HG03520 (cell line): ENCODE results near the gene FBXO4.
"Not testable (repeated sequence)": the region's sequence is repeated elsewhere in the genome, so short reads cannot be mapped to it uniquely, and the experiment has no call there.

Source experiments
- ATAC-seq: cut with Tn5 transposase; IDR thresholded peaks from one replicate; pipeline ENCODE4 v1.9.1; 2021; ENCODE audit warnings: mild to moderate bottlenecking, moderate library complexity; ENCODE audit not compliant: unreplicated experiment

FBXO4 gene

DNA sequence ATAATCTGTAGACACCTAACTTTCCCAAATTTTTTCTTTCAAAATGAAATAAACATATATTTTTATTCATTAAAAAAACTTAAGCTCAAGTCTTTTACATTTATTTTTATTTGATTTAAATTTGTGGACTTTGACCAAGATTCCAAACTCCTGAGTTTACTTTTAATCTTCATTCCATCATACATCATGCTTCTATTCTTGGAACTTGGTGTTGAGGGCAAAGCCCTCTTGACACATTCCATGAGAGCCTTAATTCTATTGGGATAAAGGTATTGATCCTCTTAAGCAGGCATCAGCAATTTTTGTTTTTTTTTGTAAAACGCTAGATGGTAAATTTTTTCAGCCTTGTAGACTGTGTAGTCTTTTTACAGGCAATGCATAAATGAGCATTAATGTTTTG is 53.6 kb downstream of the FBXO4 start:
- ATAC-seq: no peak

DNA sequence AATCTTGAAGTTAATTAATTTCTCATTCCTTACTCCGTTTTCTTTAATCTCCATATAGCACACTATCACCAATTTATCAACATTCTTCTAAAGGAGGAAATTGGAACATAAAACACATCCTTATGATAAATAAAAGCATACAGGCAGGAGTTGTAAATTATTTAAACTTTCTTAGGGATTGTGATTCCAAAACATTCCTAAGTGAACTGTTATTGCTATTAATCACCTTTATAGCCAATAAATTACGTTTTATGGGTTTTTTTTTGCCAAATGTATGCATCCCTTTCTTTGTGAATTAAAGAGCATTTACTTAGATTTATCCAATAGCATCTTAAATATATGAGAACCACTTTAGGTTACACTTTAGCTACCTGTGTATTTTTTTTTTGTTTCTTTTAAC is 55.3 kb downstream of the FBXO4 start:
- no peak for ATAC-seq

DNA sequence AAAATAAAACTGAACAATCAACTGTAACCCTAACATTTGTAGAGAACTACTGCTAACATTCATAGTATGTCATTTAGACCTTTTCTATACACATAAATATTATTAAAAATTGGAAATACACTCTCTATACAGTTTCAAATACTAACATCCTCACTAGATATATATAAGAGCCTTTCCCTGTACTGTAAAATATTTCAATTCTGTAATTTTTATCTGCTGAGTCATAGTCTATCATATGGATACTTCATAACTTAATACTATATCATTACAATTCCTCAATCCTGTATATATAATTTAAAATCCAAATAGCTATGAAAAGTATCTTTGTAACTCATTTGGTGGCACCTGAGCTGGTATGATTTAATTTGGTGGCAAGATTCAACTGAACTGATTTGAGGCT is 55.8 kb downstream of the FBXO4 start:
- no peak for ATAC-seq

- ATAC-seq: not testable (repeated sequence)
These were observed 57.8 kb downstream of the FBXO4 start for GRCh38 chr5:41982858-41983257.

GRCh38 chr5:41983284-41983683 is 58.2 kb downstream of the FBXO4 start:
- no peak for ATAC-seq

- no peak for ATAC-seq
These were observed 61.0 kb downstream of the FBXO4 start for GRCh38 chr5:41985945-41986695.
